GM19238 (cell line): Measurements from ENCODE around the gene PTGES2.
A peak's percentile ranks its signal among the peaks of the same experiment; 100 is the strongest.
"Not testable (repeated sequence)": the region's sequence is repeated elsewhere in the genome, so short reads cannot be mapped to it uniquely, and the experiment has no call there.

Experiments
- DNase-seq: peaks from one replicate; pipeline ENCODE4 v3.0.0; 2011; ENCODE audit warnings: low spot score; ENCODE audit not compliant: insufficient read length

The PTGES2 gene

GRCh38 chr9:128118971-128119665 lies 8.4 kb downstream of the PTGES2 start:
- no peak for DNase-seq

- no peak for DNase-seq
Measured at GRCh38 chr9:128118472-128118857, 9.1 kb downstream of the PTGES2 start.

- peak; percentile 86 for DNase-seq
Measured at GRCh38 chr9:128117613-128118471, 9.7 kb downstream of the PTGES2 start.

DNA sequence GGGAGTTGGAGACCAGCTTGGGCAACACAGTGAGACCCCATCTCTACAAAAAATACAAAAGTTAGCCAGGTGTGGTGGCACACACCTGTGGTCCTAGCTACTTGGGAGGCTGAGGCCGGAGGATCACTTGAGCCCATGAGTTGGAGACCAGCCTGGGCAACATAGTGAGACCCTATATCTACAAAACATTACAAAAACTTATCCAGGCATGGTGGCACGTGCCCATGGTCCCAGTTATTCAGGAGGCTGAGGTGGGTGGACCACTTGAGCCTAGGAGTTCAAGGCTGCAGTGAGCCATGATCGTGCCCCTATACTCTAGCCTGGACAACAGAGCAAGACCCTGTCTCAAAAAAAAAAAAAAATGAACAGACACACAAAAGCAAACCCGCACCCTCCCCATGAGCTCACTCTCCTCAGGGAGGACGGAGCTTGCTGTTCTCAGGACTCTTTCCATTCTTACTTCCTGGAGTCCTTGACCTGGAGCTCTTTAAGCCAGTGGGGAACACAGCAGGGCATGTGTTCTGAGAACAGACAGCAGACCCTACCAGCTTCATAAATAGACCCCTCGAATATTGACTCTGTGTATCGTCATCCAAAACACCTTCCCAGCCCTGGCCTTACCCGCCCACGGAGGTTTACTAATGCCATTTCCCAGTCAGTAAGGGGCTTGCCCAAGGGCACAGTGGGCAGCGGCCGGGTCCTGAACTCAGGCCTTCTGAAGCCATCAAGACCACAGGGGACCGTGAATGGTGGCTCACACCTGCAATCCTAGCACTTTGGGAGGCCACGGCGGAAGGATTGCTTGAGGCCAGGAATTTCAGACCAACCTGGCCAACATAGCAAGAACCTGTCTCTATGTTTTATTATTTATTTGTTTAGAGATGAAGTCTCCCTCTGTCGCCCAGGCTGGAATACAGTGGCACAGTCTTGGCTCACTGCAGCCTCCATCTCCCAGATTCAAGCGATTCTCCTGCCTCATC lies 11.1 kb downstream of the PTGES2 start:
- DNase-seq, result no peak

DNA sequence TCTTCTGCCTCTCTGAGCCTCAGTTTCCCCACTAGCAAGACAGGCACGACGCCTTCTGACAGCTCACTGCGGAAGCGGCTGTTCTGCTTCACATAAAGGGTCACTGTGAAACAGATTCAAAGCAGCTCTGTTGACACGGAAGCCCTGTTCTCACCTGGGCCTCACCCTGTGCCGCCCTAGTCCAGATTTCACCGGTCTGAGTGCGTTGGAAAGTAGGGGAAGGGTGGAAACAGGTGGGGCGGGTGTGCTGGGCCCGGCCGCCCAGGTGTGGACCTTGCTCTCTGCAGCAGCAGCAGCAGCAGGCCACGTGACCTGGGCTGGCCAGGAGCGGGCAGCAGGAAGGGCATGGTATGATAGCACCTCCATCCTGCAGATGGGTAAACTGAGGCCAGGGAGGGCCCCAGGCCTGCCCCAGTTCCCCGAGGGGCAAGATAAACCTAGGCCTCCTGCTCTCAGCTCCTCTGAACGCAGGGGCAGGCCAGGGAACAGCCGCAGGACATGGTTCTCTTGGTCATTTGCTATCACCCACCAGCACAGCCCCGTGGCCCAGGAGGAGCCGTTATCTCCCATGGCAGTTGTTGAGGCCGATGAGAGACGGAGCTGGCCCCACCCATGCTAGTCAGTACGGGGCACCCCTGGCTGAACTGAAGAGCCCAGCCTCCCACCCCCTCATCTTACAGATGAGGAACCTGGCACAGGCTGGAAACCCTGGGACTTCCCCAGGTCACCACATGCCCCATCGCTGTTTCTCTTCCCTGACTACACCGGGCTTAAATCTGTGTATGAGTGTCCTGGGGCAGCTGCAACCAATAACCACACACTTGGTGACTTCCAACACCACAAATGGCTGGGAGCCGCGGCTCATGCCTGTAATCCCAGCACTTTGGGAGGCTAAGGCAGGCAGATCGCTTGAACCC lies 12.1 kb downstream of the PTGES2 start:
- peak; percentile 48 for DNase-seq

- no peak for DNase-seq
Measured at GRCh38 chr9:128114326-128115186, 13.0 kb downstream of the PTGES2 start.

GRCh38 chr9:128113526-128114325 lies 13.8 kb downstream of the PTGES2 start:
- DNase-seq, result no peak

DNA sequence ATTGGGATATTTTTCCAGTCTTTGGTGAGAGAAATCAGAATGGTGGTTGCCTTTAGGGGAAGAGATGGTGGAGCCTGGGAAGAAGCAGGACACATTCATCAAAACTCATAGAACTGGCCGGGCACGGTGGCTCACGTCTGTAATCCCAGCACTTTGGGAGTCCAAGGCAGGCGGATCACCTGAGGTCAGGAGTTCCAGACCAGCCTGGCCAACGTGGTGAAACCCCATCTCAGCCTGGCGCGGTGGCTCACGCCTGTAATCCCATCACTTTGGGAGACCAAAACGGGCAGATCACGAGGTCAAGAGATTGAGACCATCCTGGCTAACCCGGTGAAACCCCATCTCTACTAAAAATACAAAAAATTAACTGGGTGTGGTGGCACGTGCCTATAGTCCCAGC lies 15.8 kb downstream of the PTGES2 start:
- DNase-seq, result not testable (repeated sequence)

- no peak for DNase-seq
Measured at GRCh38 chr9:128109050-128109709, 18.3 kb downstream of the PTGES2 start.

DNA sequence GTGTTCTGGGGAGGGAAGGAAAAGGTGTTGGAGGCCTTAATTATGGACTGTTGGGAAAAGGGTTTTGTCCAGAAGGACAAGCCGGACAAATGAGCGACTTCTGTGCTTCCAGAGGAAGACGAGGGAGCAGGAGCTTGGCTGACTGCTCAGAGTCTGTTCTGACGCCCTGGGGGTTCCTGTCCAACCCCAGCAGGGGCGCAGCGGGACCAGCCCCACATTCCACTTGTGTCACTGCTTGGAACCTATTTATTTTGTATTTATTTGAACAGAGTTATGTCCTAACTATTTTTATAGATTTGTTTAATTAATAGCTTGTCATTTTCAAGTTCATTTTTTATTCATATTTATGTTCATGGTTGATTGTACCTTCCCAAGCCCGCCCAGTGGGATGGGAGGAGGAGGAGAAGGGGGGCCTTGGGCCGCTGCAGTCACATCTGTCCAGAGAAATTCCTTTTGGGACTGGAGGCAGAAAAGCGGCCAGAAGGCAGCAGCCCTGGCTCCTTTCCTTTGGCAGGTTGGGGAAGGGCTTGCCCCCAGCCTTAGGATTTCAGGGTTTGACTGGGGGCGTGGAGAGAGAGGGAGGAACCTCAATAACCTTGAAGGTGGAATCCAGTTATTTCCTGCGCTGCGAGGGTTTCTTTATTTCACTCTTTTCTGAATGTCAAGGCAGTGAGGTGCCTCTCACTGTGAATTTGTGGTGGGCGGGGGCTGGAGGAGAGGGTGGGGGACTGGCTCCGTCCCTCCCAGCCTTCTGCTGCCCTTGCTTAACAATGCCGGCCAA lies 19.1 kb downstream of the PTGES2 start:
- no peak for DNase-seq

DNA sequence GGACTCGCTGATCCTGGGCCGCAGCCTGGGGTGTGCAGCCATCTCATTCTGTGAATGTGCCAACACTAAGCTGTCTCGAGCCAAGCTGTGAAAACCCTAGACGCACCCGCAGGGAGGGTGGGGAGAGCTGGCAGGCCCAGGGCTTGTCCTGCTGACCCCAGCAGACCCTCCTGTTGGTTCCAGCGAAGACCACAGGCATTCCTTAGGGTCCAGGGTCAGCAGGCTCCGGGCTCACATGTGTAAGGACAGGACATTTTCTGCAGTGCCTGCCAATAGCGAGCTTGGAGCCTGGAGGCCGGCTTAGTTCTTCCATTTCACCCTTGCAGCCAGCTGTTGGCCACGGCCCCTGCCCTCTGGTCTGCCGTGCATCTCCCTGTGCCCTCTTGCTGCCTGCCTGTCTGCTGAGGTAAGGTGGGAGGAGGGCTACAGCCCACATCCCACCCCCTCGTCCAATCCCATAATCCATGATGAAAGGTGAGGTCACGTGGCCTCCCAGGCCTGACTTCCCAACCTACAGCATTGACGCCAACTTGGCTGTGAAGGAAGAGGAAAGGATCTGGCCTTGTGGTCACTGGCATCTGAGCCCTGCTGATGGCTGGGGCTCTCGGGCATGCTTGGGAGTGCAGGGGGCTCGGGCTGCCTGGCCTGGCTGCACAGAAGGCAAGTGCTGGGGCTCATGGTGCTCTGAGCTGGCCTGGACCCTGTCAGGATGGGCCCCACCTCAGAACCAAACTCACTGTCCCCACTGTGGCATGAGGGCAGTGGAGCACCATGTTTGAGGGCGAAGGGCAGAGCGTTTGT lies 19.9 kb downstream of the PTGES2 start:
- no peak for DNase-seq

DNA sequence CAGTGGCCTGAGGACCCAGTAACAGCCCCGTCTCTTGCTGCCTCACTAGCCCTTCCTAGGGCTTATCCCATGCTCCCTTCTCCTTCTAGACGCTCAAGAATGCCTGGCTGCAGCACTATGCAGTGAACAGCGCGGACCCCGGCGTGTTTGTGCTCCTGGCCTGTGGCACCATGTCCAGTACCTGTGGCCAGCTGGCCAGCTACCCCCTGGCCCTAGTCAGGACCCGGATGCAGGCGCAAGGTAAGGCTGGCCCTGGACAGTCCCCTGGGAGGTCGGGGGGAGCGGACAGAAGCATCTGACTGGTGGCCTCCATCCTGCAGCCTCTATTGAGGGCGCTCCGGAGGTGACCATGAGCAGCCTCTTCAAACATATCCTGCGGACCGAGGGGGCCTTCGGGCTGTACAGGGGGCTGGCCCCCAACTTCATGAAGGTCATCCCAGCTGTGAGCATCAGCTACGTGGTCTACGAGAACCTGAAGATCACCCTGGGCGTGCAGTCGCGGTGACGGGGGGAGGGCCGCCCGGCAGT lies 20.5 kb downstream of the PTGES2 start:
- no peak for DNase-seq

- DNase-seq, result no peak
Measured at GRCh38 chr9:128106181-128106939, 21.2 kb downstream of the PTGES2 start.

GRCh38 chr9:128105538-128106175 lies 21.9 kb downstream of the PTGES2 start:
- no peak for DNase-seq

- no peak for DNase-seq
Measured at GRCh38 chr9:128104171-128104618, 23.3 kb downstream of the PTGES2 start.
